ENCODE measurements around the gene CDC42. TPM values are rescaled to one million over a fixed set of nuclear protein-coding genes. Genes with fewer than 3 reads are reported as not detected.

Gene CDC42
- total RNA-seq, 1 donor from 2014 or later: 111 TPM

DNA sequence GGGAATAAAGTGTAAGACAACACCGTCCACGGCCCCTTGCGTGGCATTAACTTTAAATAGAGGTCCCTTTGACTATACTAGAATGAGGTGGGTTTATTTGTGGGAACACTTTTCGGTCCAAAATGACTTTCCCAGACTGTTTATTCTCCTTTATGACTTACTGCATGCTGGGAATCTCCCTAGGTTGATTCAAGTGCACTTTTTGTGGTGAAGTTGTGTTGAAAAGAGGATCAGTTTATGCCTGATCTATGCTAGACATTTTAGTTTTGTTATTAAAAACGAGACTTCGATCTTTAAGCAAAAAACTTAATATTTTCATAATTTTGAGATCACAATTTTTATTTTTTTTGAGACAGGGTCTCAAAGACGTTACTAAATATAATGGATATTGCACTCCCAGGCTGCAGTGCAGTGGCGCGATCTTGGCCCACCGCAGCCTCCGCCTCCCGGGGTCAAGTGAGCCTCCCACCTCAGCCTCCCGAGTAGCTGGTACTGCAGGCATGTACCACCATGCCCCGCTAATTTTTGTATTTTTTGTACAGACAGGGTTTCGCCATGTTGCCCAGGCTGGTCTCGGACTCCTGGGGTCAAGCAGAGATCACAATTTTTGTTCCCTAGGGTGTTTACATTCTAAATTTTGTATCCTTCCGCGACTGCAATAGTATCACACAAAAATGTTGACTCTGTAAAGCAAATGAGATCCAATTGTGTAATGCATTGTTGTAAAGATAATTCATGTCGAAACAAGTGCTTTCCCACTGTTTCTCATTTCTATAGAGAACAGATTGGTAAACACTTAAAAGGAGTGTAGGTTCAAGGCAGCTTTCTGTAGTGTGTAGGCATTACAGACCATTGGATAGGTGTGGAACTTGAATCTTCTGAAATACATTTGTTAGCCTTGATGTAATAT is 1.6 kb downstream of the CDC42 start:
- no peaks in the 10 kb centered on the region for H3K27me3 ChIP-seq
- peak overlapping the region; percentile 99 for H3K27ac ChIP-seq
- peaks cover 15 to 43% of the 10 kb centered on the region in 2 donors for H3K4me1 ChIP-seq
- H3K36me3 ChIP-seq: no peaks in the 10 kb centered on the region
- intact Hi-C loops (cut with DNase I): loop anchor here (1.0 to 5.0 kb wide), 2 partner anchors 29 to 1267 kb away; partner anchors contain the start of gene HP1BP3
- peak overlapping the region; percentile 93 to 100 for H3K4me3 ChIP-seq
- DNase-seq (ENCODE audit: low spot score in 2 of 2): peak in 1 of 2 donors; percentile 51
- TF ChIP-seq CTCF (IDR thresholded peaks at IDR 0.05): no peak
- H3K9me3 ChIP-seq: no peaks in the 10 kb centered on the region

DNA sequence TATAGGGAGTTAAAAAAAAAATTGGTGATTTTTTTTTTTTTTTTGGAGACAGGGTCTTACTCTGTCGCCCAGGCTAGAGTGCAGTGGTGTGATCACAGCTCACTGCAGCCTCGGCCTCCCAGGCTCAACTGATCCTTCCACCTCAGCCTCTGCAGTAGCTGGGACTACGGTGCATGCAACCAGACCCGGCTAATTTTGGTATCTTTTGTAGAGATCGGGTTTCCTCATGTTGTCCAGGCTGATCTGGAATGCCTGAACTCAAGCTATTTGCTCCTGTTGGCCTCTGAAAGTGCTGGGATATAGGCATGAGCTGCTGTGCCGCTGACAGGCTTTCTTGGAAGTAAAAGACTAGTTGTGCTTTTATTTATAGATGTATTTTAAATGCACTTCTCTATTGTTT is 3.0 kb downstream of the CDC42 start:
- Histone ChIP-seq H3K27me3 (no peaks in the 10 kb centered on the region), H3K4me1 (peaks cover 15 to 48% of the 10 kb centered on the region in 2 donors), H3K36me3 (no peaks in the 10 kb centered on the region), H3K27ac (peak overlapping the region in 1 of 2 donors; percentile 44), H3K9me3 (no peaks in the 10 kb centered on the region), H3K4me3 (peak overlapping the region in 1 of 2 donors; percentile 38)
- intact Hi-C loops (cut with DNase I): no loop called here
- peak in 1 of 2 donors; percentile 52 for DNase-seq (ENCODE audit: low spot score in 2 of 2)
- TF ChIP-seq CTCF (IDR thresholded peaks at IDR 0.05): no peak

- intact Hi-C loops (cut with DNase I): no loop called here
- Histone ChIP-seq H3K4me3 (peak overlapping the region in 1 of 2 donors; percentile 38), H3K27me3 (no peaks in the 10 kb centered on the region), H3K4me1 (peaks cover 15 to 48% of the 10 kb centered on the region in 2 donors), H3K27ac (peak overlapping the region in 1 of 2 donors; percentile 24), H3K9me3 (no peaks in the 10 kb centered on the region), H3K36me3 (no peaks in the 10 kb centered on the region)
- TF ChIP-seq CTCF (IDR thresholded peaks at IDR 0.05): no peak
- DNase-seq (ENCODE audit: low spot score in 2 of 2): no peak
Observed at GRCh38 chr1:22056043-22056442, 3.5 kb downstream of the CDC42 start.

- peaks cover 15 to 48% of the 10 kb centered on the region in 2 donors for H3K4me1 ChIP-seq
- no peak for TF ChIP-seq CTCF (IDR thresholded peaks at IDR 0.05)
- no peaks in the 10 kb centered on the region for H3K9me3 ChIP-seq
- peak overlapping the region in 1 of 2 donors; percentile 9 for H3K27ac ChIP-seq
- peak overlapping the region in 1 of 2 donors; percentile 38 for H3K4me3 ChIP-seq
- H3K36me3 ChIP-seq: no peaks in the 10 kb centered on the region
- DNase-seq (ENCODE audit: low spot score in 2 of 2): peak in 1 of 2 donors; percentile 35
- no peaks in the 10 kb centered on the region for H3K27me3 ChIP-seq
- intact Hi-C loops (cut with DNase I): no loop called here
Observed at GRCh38 chr1:22056936-22057335, 4.4 kb downstream of the CDC42 start.

- H3K4me3 ChIP-seq: no peak overlapping the region
- DNase-seq (ENCODE audit: low spot score in 2 of 2): peak in 1 of 2 donors; percentile 43
- no peaks in the 10 kb centered on the region for H3K27me3 ChIP-seq
- no peaks in the 10 kb centered on the region for H3K36me3 ChIP-seq
- intact Hi-C loops (cut with DNase I): no loop called here
- no peak for TF ChIP-seq CTCF (IDR thresholded peaks at IDR 0.05)
- H3K9me3 ChIP-seq: no peaks in the 10 kb centered on the region
- H3K4me1 ChIP-seq: peaks cover 16 to 55% of the 10 kb centered on the region in 2 donors
- no peak overlapping the region for H3K27ac ChIP-seq
Observed at GRCh38 chr1:22057861-22058260, 5.4 kb downstream of the CDC42 start.
